Thymus (tissue), 11 donors: Measurements from ENCODE around the gene CEP85L. TPM values are rescaled to one million over a fixed set of nuclear protein-coding genes. Genes with fewer than 3 reads are reported as not detected.

ENCODE experiments used
- DNase-seq, 9 donors: peaks; one replicate each; pipeline ENCODE4 v3.0.0-alpha.2; 2013; ENCODE audit warnings: low spot score in 9 of 9, low read depth in 6 of 9, missing footprints in 1 of 9
- H3K27ac ChIP-seq, 2 donors: one replicate each; pipeline ENCODE4 v1.5.1; 2013; ENCODE audit warnings: control low read depth in 1 of 2, low read depth in 1 of 2, low read length in 1 of 2, mild to moderate bottlenecking in 1 of 2, moderate library complexity in 1 of 2
- H3K27me3 ChIP-seq, 2 donors: one replicate each; pipeline ENCODE4 v1.5.1; 2013; ENCODE audit warnings: low read length in 1 of 2; ENCODE audit not compliant: control insufficient read depth in 2 of 2, insufficient read depth in 1 of 2
- H3K36me3 ChIP-seq, 2 donors: one replicate each; pipeline ENCODE4 v1.5.1; 2013; ENCODE audit warnings: low read length in 1 of 2, mild to moderate bottlenecking in 1 of 2, moderate library complexity in 1 of 2; ENCODE audit not compliant: control insufficient read depth in 2 of 2, insufficient read depth in 2 of 2
- H3K4me1 ChIP-seq, 2 donors: one replicate each; pipeline ENCODE4 v1.5.1; 2013; ENCODE audit warnings: low read length in 2 of 2; ENCODE audit not compliant: control insufficient read depth in 2 of 2, insufficient read depth in 2 of 2
- H3K4me3 ChIP-seq, 2 donors: one replicate each; pipeline ENCODE4 v1.5.1; 2013; ENCODE audit warnings: low read length in 2 of 2, control low read depth in 1 of 2, mild to moderate bottlenecking in 1 of 2
- H3K9me3 ChIP-seq, 2 donors: one replicate each; pipeline ENCODE4 v1.5.1; 2013; ENCODE audit warnings: low read length in 1 of 2, mild to moderate bottlenecking in 1 of 2; ENCODE audit not compliant: control insufficient read depth in 2 of 2, insufficient read depth in 1 of 2
- WGBS: extraction: QIAGEN DNeasy Blood & Tissue Kit; methylation state at CpG from one replicate; pipeline ENCODE4 v1.1.7; 2013; 5-methylcytosine and 5-hydroxymethylcytosine counted together
- polyA plus RNA-seq: library from polyadenylated mRNA; stranded (reverse); fragments of 200-250 nt; gene quantifications from one replicate; pipeline ENCODE4 v1.2.3, GENCODE V29; 2013
- total RNA-seq: library from RNA; stranded (reverse); fragments of 120-200 nt; gene quantifications from one replicate; pipeline ENCODE4 v1.2.4, GENCODE V29; 2013
- donor health status: healthy.

Gene CEP85L
- total and polyA plus RNA-seq, 2 donors, result 24.6 to 44.3 TPM

DNA sequence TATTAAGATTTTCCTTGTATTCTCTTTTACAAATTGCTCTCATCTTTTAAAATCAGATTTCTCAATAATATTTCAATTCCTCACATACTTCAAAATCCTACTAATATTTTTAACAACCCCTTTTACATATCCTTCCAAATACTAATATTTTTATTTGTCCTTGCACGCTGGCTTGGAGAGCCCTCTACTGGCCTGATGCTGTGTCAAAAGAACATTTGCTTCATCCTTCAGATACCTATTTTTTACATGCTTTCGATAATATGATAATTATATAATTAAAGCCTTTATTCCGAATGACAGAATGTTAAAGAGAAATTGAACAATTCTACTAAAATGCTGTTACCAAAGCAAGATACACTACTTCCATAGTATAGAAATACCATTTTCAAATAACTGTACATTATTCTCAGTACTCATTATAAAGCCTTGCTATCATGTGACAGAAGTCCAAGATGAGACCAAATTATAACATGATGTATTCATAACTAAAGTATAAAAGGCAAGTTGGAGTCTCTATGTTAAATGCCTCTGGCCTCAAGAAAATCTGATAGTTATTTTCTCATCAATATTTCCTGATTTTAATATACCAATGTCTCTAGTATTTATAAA, 142.3 kb downstream of the CEP85L start:
- no peaks in the 10 kb centered on the region for H3K9me3 ChIP-seq
- DNase-seq, result no peak
- H3K4me3 ChIP-seq, result no peak overlapping the region
- H3K27me3 ChIP-seq, result no peaks in the 10 kb centered on the region
- 89% methylated on average over 3 of the region's 3 CpGs for WGBS
- no peaks in the 10 kb centered on the region for H3K4me1 ChIP-seq
- H3K36me3 ChIP-seq, result peaks cover 7 to 8% of the 10 kb centered on the region in 2 donors
- H3K27ac ChIP-seq, result no peak overlapping the region

DNA sequence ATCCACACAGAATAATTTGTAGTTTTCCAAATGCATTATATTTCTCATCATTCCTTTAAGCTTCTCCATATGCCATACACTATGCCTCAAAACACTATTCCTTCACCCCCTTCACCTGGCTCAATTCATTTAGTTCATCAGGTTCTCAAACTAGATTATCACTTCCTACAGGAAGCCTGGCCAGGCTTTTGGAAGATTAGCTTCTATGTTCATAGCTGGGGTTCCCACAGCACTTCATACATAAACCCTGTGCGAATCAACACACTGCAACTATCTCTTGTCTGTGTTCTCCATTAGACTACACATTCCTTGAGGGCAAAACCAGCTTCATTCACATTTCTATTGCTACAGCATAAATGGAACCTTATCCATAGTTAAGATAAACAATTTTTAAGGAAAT, 143.8 kb downstream of the CEP85L start:
- no peaks in the 10 kb centered on the region for H3K4me1 ChIP-seq
- 99% methylated on average over 1 of the region's 1 CpG for WGBS
- H3K27me3 ChIP-seq, result no peaks in the 10 kb centered on the region
- DNase-seq, result no peak
- no peak overlapping the region for H3K4me3 ChIP-seq
- H3K27ac ChIP-seq, result no peak overlapping the region
- H3K36me3 ChIP-seq, result peaks cover 9 to 16% of the 10 kb centered on the region in 2 donors
- H3K9me3 ChIP-seq, result no peaks in the 10 kb centered on the region

DNA sequence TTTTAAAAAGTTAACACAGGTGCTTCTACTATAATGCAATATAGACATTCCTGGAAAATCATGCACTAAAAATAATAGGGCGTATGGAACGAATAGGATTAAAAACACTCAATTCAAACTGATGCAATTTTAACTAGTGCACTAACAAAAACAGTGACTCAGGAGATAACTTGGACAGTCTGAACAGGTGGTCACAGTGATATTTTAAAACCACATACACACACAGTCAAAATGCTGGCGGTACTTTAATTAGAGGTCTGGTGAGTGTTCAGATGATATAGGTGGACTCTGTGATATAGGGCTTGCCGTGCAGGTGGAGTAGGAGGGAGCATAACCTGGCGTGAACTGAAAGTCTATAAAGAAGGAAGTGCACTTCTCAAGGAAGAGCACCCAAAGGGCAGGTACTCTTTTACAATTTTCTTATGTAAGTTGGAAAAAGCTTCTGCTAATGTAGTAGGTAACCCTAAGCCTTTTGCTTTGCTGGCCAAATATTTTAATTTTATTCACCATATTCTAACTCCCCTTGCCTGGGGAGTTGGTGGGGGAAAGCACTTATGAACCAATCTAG, 145.2 kb downstream of the CEP85L start:
- no peaks in the 10 kb centered on the region for H3K4me1 ChIP-seq
- H3K9me3 ChIP-seq, result peaks cover 0 to 1% of the 10 kb centered on the region in 2 donors
- DNase-seq, result no peak
- H3K27me3 ChIP-seq, result no peaks in the 10 kb centered on the region
- no peak overlapping the region for H3K27ac ChIP-seq
- peaks cover 17 to 28% of the 10 kb centered on the region in 2 donors for H3K36me3 ChIP-seq
- WGBS, result 94% methylated on average over 5 of the region's 5 CpGs
- no peak overlapping the region for H3K4me3 ChIP-seq

DNA sequence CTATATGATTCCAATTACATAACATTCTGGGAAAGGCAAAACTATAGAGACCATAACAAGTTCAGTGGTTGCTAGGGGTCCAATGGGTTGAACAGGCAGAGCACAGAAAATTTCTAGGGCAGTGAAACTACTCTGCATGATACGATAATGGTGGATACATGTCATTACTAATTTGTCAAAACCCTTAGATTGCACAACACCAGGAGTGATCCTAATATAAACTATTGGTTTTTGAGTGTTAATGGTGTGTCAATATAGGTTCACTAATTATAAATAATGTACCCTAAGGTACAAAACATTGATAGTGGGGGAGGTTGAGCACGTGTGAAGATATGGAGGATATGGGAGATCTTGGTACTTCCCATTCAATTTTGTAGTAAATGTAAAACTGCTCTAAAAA, 145.7 kb downstream of the CEP85L start:
- no peaks in the 10 kb centered on the region for H3K27me3 ChIP-seq
- no peak for DNase-seq
- 98% methylated on average over 2 of the region's 2 CpGs for WGBS
- H3K27ac ChIP-seq, result no peak overlapping the region
- peaks cover 0 to 4% of the 10 kb centered on the region in 2 donors for H3K9me3 ChIP-seq
- H3K4me3 ChIP-seq, result no peak overlapping the region
- peaks cover 20 to 33% of the 10 kb centered on the region in 2 donors for H3K36me3 ChIP-seq
- H3K4me1 ChIP-seq, result no peaks in the 10 kb centered on the region

DNA sequence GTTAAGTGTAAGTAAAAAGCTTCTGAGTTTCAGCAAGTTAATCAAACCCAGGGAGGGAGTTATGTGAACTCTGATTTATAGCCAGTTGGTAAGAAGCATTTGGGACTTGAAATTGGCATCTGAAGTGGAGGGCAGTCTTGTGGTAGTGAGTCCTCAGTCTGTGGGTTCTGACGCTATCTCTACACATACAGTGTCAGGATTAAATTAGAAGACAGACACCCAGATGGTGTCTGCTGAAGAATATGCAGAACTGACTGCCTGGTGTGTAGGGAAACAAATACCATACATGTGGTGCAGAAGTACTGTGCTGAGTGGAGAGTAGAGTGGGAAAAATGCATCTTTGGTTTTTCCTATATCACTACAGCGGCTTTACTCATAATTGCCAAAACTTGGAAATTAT, 146.8 kb downstream of the CEP85L start:
- Histone ChIP-seq H3K27me3 (no peaks in the 10 kb centered on the region), H3K4me1 (no peaks in the 10 kb centered on the region), H3K27ac (no peak overlapping the region), H3K9me3 (peaks cover 0 to 9% of the 10 kb centered on the region in 2 donors), H3K36me3 (peaks cover 23 to 36% of the 10 kb centered on the region in 2 donors), H3K4me3 (no peak overlapping the region)
- WGBS, result over 99% methylated on average over 2 of the region's 2 CpGs
- no peak for DNase-seq

DNA sequence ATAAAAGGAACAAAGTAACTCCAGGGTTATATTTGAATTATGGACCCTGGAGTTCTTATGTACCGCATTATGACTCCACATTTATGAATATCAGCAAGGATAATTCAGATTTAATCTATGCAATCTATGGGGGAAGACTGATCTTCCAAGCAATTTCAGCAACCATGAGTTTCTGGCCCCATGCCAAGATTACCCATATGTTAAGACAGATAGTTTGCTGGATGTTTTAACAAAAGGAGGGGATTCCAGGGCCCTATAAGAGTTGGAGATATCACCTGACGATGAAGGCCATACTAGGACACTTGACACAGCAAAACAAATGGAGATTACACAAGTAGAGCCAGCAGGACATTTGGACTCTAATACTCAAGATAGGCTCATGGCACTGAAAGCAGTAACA, 149.2 kb downstream of the CEP85L start:
- 74% methylated on average over 2 of the region's 2 CpGs for WGBS
- H3K27ac ChIP-seq, result no peak overlapping the region
- peaks cover 0 to 9% of the 10 kb centered on the region in 2 donors for H3K9me3 ChIP-seq
- peaks cover 23 to 40% of the 10 kb centered on the region in 2 donors for H3K36me3 ChIP-seq
- H3K27me3 ChIP-seq, result no peaks in the 10 kb centered on the region
- H3K4me1 ChIP-seq, result no peaks in the 10 kb centered on the region
- no peak for DNase-seq
- H3K4me3 ChIP-seq, result no peak overlapping the region

DNA sequence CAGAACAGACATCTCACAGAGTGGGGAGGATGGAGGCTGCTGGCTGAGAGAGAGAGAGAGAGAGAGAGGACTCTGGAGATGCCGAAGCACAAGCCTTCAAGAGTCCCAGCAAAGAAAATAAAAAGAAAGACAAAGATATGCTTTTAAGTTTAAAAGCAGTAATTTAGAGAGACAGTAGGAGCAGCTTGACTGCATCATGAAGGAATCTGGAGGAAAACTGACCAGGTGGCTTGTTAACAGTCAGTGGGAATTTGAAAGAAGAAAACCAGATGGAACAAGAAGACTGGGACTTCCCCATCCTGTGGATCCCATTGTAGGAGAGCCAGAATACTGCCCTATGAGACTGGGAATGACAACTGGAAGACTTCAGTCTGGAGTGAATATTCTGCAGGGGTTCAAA, 149.6 kb downstream of the CEP85L start:
- Histone ChIP-seq H3K36me3 (peaks cover 23 to 43% of the 10 kb centered on the region in 2 donors), H3K4me3 (no peak overlapping the region), H3K27me3 (no peaks in the 10 kb centered on the region), H3K9me3 (peaks cover 0 to 9% of the 10 kb centered on the region in 2 donors), H3K4me1 (no peaks in the 10 kb centered on the region), H3K27ac (no peak overlapping the region)
- WGBS, result 95% methylated on average over 1 of the region's 1 CpG
- DNase-seq, result no peak

DNA sequence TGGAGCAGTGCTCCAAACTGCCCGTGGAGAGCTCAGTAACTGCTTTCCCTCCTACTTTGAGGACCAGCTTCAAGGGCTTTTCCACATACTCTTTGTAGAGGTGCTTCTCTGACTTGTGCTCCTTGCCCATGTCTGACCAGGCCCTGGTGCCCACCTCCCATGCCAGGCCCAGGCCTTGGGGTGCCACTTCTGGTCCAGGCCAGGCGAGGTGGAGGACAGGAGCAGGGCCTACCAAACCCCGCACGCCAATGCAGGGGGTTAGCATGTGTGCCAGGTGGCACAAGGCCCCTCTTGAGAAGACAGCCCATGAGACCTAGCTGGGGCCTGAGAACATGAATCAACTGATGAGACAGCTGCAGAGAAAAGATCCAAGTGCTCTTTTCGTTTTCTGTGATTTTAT, 150.3 kb downstream of the CEP85L start:
- Histone ChIP-seq H3K4me1 (no peaks in the 10 kb centered on the region), H3K36me3 (peaks cover 23 to 45% of the 10 kb centered on the region in 2 donors), H3K27me3 (no peaks in the 10 kb centered on the region), H3K27ac (no peak overlapping the region), H3K9me3 (peaks cover 0 to 9% of the 10 kb centered on the region in 2 donors), H3K4me3 (no peak overlapping the region)
- no peak for DNase-seq
- over 99% methylated on average over 5 of the region's 5 CpGs for WGBS

DNA sequence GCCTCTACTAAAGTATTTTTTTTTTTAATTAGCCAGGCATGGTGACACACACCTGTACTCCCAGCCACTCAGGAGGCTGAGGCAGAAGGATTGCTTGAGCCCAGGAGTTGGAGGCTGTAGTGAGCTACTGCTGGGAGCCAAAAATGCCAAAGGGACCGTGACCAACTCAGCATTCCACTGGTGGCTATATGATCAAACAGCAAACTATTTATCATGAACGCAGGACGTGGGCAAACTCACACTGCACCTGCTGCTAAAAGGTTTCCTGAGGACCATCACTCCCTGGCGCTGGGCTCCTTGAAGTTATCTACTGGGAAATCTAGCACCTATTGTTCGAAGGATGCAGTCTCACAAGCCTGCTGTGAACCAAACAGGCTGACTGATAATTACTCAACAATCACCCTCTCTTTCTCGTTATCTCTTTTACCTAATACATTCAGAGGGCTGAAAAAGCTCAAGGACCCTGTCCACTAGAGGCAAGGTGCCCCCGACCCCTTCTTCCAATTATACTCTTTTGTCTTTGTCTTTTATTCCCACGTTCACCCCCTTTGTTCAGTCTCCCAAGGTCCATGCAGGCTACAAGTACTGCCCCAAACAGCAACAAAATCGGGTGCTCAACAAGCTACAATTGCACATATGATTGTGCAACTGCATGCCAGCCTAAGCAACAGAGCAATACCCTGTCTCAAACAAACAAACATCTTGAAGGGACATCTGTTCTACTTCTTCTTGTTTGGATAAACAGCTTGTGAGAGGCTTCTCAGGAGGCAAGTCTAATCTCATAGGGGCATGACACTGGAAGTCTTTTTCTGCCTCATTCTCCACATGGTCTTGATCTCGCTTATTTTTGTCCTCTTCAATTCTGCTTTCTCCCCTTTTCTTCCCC, 151.0 kb downstream of the CEP85L start:
- no peaks in the 10 kb centered on the region for H3K27me3 ChIP-seq
- H3K9me3 ChIP-seq, result peaks cover 0 to 9% of the 10 kb centered on the region in 2 donors
- 98% methylated on average over 10 of the region's 10 CpGs for WGBS
- peaks cover 30 to 50% of the 10 kb centered on the region in 2 donors for H3K36me3 ChIP-seq
- no peak overlapping the region for H3K4me3 ChIP-seq
- no peak for DNase-seq
- H3K27ac ChIP-seq, result no peak overlapping the region
- no peaks in the 10 kb centered on the region for H3K4me1 ChIP-seq
